OCI-LY3 (cell line): ENCODE results near the gene LDLRAD4.

Experiments used
- H2AFZ ChIP-seq: fragments of 200-600, 300-600 bp; shearing (Covaris generic); 2 replicates; pipeline ENCODE4 v1.6.0; 2014; ENCODE audit warnings: antibody characterized with exemption, low read depth, low read length
- H3K27ac ChIP-seq: fragments of 200-600, 300-600 bp; sonication (generic); 2 replicates; pipeline ENCODE4 v1.5.1; 2014; ENCODE audit warnings: mild to moderate bottlenecking, low read length, moderate library complexity, mixed read lengths
- H3K27me3 ChIP-seq: fragments of 200-600, 300-600 bp; sonication (generic); 2 replicates; pipeline ENCODE4 v1.6.1; 2014; ENCODE audit warnings: low read depth, low read length, mixed read lengths
- H3K36me3 ChIP-seq: fragments of 200-600, 300-600 bp; sonication (generic); replicated peaks from 2 replicates; pipeline ENCODE3; 2014; ENCODE audit warnings: low read depth, low read length, mixed read lengths
- H3K4me1 ChIP-seq: fragments of 300-600, 200-600 bp; sonication (generic); 2 replicates; pipeline ENCODE4 v1.6.1; 2014; ENCODE audit warnings: low read length, mixed read lengths
- H3K4me2 ChIP-seq: fragments of 200-600, 300-600 bp; sonication (generic); 2 replicates; pipeline ENCODE4 v1.6.1; 2014; ENCODE audit warnings: low read length, mixed read lengths
- H3K4me3 ChIP-seq: fragments of 300-600, 200-600 bp; sonication (generic); 2 replicates; pipeline ENCODE4 v1.5.1; 2014; ENCODE audit warnings: antibody characterized with exemption, mild to moderate bottlenecking, low read length, moderate library complexity
- H3K79me2 ChIP-seq: fragments of 300-600, 200-600 bp; shearing (Covaris generic); 2 replicates; pipeline ENCODE4 v1.6.1; 2014; ENCODE audit warnings: mild to moderate bottlenecking, low read length, mixed read lengths
- H3K9ac ChIP-seq: fragments of 300-600, 200-600 bp; shearing (Covaris generic); 2 replicates; pipeline ENCODE4 v1.6.0; 2014; ENCODE audit warnings: mild to moderate bottlenecking, low read length, moderate library complexity
- H3K9me3 ChIP-seq: fragments of 200-600, 300-600 bp; shearing (Covaris generic); 2 replicates; pipeline ENCODE4 v1.6.1; 2014; ENCODE audit warnings: low read length, mixed read lengths; ENCODE audit not compliant: insufficient read depth
- H4K20me1 ChIP-seq: fragments of 200-600, 300-600 bp; sonication (generic); 2 replicates; pipeline ENCODE4 v1.6.1; 2016; ENCODE audit warnings: low read length, mixed read lengths; ENCODE audit not compliant: insufficient read depth
- EZH2phosphoT487 ChIP-seq: fragments of 200-600 bp; shearing (Covaris generic); IDR thresholded peaks from 2 replicates; pipeline ENCODE4 v1.6.1; 2018; ENCODE audit warnings: antibody characterized with exemption, mixed run types, low read depth
- TF ChIP-seq, protein P1 (sequence below): fragments of 200-600, 300-600 bp; sonication (generic); IDR thresholded peaks from 2 replicates; pipeline ENCODE4 v1.5.1; 2014; ENCODE audit warnings: antibody characterized with exemption, low read length, low read depth

The LDLRAD4 gene

DNA sequence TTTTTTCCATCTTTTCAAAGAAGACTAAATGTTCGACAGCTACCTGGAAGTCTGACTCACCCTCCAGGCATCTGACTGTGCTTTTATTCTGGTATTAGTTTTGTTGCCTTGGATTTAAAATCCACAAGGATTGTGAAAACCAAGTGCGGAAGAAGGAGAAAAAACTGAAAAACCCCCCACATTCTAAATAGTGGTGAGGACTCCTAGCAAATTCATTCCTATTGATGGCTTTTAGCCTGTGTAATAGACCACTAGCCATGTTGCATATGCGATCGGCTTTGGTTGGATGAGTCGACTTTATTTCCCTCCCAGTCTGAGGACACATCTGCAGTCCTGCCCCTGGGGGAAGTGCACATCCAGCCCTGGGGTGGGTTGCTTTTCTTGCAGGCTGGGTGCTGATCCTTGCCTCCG is 16.9 kb downstream of the LDLRAD4 start:
- Histone ChIP-seq H3K79me2 (no peaks in the 10 kb centered on the region), H3K27me3 (peaks cover 9% of the 10 kb centered on the region; the same call in 1 of the 2 replicates), H3K27ac (no peak overlapping the region), H3K36me3 (no peaks in the 10 kb centered on the region), H3K9me3 (no peaks in the 10 kb centered on the region), H3K4me1 (no peaks in the 10 kb centered on the region), H3K9ac (no peak overlapping the region), H3K4me2 (no peak overlapping the region), H2AFZ (no peak overlapping the region), H4K20me1 (no peaks in the 10 kb centered on the region), H3K4me3 (no peak overlapping the region)
- no peak for TF ChIP-seq EZH2phosphoT487
- TF ChIP-seq, protein P1, sequence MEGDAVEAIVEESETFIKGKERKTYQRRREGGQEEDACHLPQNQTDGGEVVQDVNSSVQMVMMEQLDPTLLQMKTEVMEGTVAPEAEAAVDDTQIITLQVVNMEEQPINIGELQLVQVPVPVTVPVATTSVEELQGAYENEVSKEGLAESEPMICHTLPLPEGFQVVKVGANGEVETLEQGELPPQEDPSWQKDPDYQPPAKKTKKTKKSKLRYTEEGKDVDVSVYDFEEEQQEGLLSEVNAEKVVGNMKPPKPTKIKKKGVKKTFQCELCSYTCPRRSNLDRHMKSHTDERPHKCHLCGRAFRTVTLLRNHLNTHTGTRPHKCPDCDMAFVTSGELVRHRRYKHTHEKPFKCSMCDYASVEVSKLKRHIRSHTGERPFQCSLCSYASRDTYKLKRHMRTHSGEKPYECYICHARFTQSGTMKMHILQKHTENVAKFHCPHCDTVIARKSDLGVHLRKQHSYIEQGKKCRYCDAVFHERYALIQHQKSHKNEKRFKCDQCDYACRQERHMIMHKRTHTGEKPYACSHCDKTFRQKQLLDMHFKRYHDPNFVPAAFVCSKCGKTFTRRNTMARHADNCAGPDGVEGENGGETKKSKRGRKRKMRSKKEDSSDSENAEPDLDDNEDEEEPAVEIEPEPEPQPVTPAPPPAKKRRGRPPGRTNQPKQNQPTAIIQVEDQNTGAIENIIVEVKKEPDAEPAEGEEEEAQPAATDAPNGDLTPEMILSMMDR: no peak

DNA sequence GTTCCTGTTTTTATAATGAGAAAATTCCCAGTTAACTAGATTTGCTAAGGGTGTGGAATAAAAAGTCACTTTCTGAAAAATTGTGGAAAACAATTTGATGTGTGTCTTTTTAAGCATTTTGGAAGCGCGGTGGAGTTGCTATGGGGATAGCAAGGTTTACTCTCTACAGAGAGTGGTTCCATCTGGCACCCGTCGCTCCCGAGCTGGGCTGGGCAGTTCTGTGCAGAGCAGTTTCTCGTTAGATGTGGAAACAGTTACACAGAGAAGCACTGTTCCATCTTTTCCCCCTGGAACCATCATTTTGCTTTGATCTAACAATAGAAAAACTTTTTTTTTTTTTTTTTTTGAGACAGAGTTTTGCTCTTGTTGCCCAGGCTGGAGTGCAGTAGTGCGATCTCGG is 17.4 kb downstream of the LDLRAD4 start:
- Histone ChIP-seq H4K20me1 (no peaks in the 10 kb centered on the region), H3K27me3 (peaks cover 9% of the 10 kb centered on the region; the same call in 1 of the 2 replicates), H3K36me3 (no peaks in the 10 kb centered on the region), H3K9me3 (no peaks in the 10 kb centered on the region), H3K4me3 (no peak overlapping the region), H3K9ac (no peak overlapping the region), H3K4me1 (no peaks in the 10 kb centered on the region), H2AFZ (no peak overlapping the region), H3K79me2 (no peaks in the 10 kb centered on the region), H3K27ac (no peak overlapping the region), H3K4me2 (no peak overlapping the region)
- no peak for TF ChIP-seq EZH2phosphoT487
- TF ChIP-seq, protein P1: no peak

DNA sequence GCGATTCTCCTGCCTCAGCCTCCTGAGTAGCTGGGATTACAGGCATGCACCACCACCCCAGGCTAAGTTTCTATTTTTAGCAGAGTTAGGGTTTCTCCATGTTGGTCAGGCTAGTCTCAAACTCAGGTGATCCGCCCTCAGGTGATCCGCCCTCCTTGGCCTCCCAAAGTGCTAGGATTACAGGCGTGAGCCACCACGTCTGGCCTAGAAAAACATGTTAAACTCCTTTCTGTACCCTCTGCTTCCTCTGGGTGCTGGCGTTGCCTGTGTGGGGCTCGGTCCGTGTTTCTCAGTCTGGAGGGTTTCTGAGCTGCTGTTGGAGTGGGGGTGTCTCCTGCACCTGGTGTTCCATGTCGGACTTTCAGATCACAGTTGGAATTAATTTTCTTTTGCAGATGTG is 17.9 kb downstream of the LDLRAD4 start:
- no peak overlapping the region for H3K4me2 ChIP-seq
- no peak overlapping the region for H2AFZ ChIP-seq
- H3K27ac ChIP-seq: no peak overlapping the region
- H3K9me3 ChIP-seq: no peaks in the 10 kb centered on the region
- H3K36me3 ChIP-seq: no peaks in the 10 kb centered on the region
- TF ChIP-seq EZH2phosphoT487: no peak
- TF ChIP-seq, protein P1: no peak
- no peak overlapping the region for H3K9ac ChIP-seq
- no peaks in the 10 kb centered on the region for H3K79me2 ChIP-seq
- no peaks in the 10 kb centered on the region for H4K20me1 ChIP-seq
- no peak overlapping the region for H3K4me3 ChIP-seq
- H3K4me1 ChIP-seq: no peaks in the 10 kb centered on the region
- peaks cover 9% of the 10 kb centered on the region; the same call in 1 of the 2 replicates for H3K27me3 ChIP-seq

DNA sequence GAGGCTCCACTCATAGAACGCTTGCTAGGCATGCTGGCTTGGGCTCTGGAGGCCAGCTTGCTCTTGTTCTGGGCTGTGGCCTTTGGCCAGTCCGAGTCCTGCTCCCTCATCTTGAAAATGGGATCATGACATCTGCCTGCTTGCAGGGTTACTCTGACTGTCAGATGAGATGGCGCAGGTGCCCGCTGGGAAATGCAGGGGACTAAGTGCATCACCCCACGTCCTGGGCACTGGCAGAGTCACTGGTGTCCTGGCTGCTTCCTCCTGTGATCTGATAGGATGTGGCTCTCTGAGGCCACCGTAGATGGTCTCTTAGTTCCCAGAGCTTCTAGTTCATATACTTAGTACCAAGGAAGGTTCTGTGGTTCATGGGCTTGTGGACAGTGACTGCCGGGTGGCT is 18.5 kb downstream of the LDLRAD4 start:
- H3K4me3 ChIP-seq: no peak overlapping the region
- H3K36me3 ChIP-seq: no peaks in the 10 kb centered on the region
- TF ChIP-seq, protein P1: no peak
- no peak for TF ChIP-seq EZH2phosphoT487
- H3K79me2 ChIP-seq: no peaks in the 10 kb centered on the region
- peaks cover 9% of the 10 kb centered on the region; the same call in 1 of the 2 replicates for H3K27me3 ChIP-seq
- H3K4me2 ChIP-seq: no peak overlapping the region
- H3K27ac ChIP-seq: no peak overlapping the region
- H2AFZ ChIP-seq: no peak overlapping the region
- H4K20me1 ChIP-seq: no peaks in the 10 kb centered on the region
- H3K9me3 ChIP-seq: no peaks in the 10 kb centered on the region
- no peaks in the 10 kb centered on the region for H3K4me1 ChIP-seq
- no peak overlapping the region for H3K9ac ChIP-seq
